GM12878 (cell line): ENCODE measurements around the gene TEKT2.

Experiments
- DPF2 ChIP-seq: fragments of 450-650 bp; IDR thresholded peaks from 2 replicates; pipeline ENCODE4 v1.6.1; 2017; ENCODE audit warnings: mild to moderate bottlenecking
- ETV6 ChIP-seq, 2 experiments: fragments of 450-650 bp in 1 of 2; IDR thresholded peaks in 1 of 2; conservative IDR thresholded peaks in 1 of 2; 2 replicates each; pipeline ENCODE4 v1.6.1; 2014; ENCODE audit warnings: antibody characterized with exemption in 1 of 2, borderline replicate concordance in 1 of 2, low read depth in 1 of 2, mild to moderate bottlenecking in 1 of 2, moderate library complexity in 1 of 2
- FOXK2 ChIP-seq: fragments of 450-650 bp; IDR thresholded peaks from 2 replicates; pipeline ENCODE4 v1.6.1; 2017; ENCODE audit warnings: mild to moderate bottlenecking, moderate library complexity
- HDAC2 ChIP-seq: fragments of 200-600 bp; sonication (generic); IDR thresholded peaks from 2 replicates; pipeline ENCODE4 v1.6.1; 2017
- NBN ChIP-seq: fragments of 450-650 bp; IDR thresholded peaks from 2 replicates; pipeline ENCODE4 v1.6.1; 2016
- NFIC ChIP-seq: IDR thresholded peaks from 2 replicates; pipeline ENCODE4 v1.6.1; 2012; ENCODE audit warnings: low read depth, mild to moderate bottlenecking, inconsistent platforms, low read length, moderate library complexity
- NR2C2 ChIP-seq: IDR thresholded peaks from 2 replicates; pipeline ENCODE4 v1.6.1; 2011; ENCODE audit warnings: borderline replicate concordance, low read depth; ENCODE audit not compliant: control insufficient read depth, insufficient read length
- POLR2AphosphoS5 ChIP-seq: IDR thresholded peaks from 2 replicates; pipeline ENCODE4 v1.6.1; 2011; ENCODE audit warnings: mild to moderate bottlenecking, low read length, inconsistent platforms
- SIX5 ChIP-seq: IDR thresholded peaks from 2 replicates; pipeline ENCODE4 v1.6.1; 2011; ENCODE audit warnings: mild to moderate bottlenecking, low read depth, low read length, moderate library complexity; ENCODE audit not compliant: severe bottlenecking
- SUZ12 ChIP-seq: fragments of 200-600 bp; sonication (generic); IDR thresholded peaks from one replicate; pipeline ENCODE4 v1.6.1; 2018; ENCODE audit warnings: antibody characterized with exemption, mild to moderate bottlenecking; ENCODE audit not compliant: unreplicated experiment
- TF ChIP-seq, protein P1 (sequence below): IDR thresholded peaks from 2 replicates; pipeline ENCODE4 v1.6.1; 2011; ENCODE audit warnings: low read depth, low read length, improper control_type of control experiment, borderline replicate concordance
- TF ChIP-seq, protein P2 (sequence below): IDR thresholded peaks from 2 replicates; pipeline ENCODE4 v1.6.1; 2012; ENCODE audit warnings: mild to moderate bottlenecking, low read depth, low read length
- TF ChIP-seq, protein P3 (sequence below), 3 experiments: IDR thresholded peaks in 2 of 3; conservative IDR thresholded peaks in 1 of 3; 2 replicates each; pipeline ENCODE4 v1.5.1; 2011; ENCODE audit warnings: low read depth in 3 of 3, low read length in 3 of 3, mild to moderate bottlenecking in 3 of 3, control low read depth in 2 of 3, moderate library complexity in 2 of 3, inconsistent platforms in 1 of 3, mixed read lengths in 1 of 3; ENCODE audit not compliant: control insufficient read depth in 2 of 3, insufficient read depth in 1 of 3; ENCODE audit errors: extremely low read depth in 1 of 3
- TF ChIP-seq, protein P4 (sequence below): IDR thresholded peaks from 2 replicates; pipeline ENCODE4 v1.6.1; 2011; ENCODE audit warnings: borderline replicate concordance, low read depth, mild to moderate bottlenecking, moderate library complexity, low read length; ENCODE audit not compliant: insufficient read depth, poor library complexity, severe bottlenecking

DNA sequence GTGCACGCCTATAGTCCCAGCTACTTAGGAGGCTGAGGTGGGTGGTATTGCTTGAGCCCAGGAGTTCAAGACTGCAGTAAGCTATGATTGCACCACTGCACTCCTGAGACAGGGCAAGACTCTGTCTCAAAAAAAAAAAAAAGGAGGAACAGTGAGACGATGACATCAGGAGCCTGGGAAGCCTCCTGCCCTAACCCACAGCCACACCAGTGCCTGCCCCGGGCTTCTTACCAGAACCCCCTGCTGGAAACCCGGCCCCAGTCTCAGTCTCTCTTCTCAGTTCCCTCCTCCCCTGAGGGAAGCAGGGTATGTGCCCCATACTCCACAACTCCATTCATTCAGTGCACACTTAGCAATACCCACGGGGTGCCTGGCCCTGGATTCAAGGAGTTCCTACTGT, 32.0 kb downstream of the TEKT2 start:
- TF ChIP-seq, protein P1, sequence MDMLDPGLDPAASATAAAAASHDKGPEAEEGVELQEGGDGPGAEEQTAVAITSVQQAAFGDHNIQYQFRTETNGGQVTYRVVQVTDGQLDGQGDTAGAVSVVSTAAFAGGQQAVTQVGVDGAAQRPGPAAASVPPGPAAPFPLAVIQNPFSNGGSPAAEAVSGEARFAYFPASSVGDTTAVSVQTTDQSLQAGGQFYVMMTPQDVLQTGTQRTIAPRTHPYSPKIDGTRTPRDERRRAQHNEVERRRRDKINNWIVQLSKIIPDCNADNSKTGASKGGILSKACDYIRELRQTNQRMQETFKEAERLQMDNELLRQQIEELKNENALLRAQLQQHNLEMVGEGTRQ = no peak
- TF ChIP-seq POLR2AphosphoS5 = no peak
- TF ChIP-seq ETV6 (conservative IDR thresholded peaks at IDR 0.05 in 1 of 2, IDR thresholded peaks at IDR 0.05 in 1 of 2; ENCODE audit: borderline replicate concordance in 1 of 2, low read depth in 1 of 2) = no peak
- TF ChIP-seq HDAC2 = no peak
- TF ChIP-seq, protein P2, sequence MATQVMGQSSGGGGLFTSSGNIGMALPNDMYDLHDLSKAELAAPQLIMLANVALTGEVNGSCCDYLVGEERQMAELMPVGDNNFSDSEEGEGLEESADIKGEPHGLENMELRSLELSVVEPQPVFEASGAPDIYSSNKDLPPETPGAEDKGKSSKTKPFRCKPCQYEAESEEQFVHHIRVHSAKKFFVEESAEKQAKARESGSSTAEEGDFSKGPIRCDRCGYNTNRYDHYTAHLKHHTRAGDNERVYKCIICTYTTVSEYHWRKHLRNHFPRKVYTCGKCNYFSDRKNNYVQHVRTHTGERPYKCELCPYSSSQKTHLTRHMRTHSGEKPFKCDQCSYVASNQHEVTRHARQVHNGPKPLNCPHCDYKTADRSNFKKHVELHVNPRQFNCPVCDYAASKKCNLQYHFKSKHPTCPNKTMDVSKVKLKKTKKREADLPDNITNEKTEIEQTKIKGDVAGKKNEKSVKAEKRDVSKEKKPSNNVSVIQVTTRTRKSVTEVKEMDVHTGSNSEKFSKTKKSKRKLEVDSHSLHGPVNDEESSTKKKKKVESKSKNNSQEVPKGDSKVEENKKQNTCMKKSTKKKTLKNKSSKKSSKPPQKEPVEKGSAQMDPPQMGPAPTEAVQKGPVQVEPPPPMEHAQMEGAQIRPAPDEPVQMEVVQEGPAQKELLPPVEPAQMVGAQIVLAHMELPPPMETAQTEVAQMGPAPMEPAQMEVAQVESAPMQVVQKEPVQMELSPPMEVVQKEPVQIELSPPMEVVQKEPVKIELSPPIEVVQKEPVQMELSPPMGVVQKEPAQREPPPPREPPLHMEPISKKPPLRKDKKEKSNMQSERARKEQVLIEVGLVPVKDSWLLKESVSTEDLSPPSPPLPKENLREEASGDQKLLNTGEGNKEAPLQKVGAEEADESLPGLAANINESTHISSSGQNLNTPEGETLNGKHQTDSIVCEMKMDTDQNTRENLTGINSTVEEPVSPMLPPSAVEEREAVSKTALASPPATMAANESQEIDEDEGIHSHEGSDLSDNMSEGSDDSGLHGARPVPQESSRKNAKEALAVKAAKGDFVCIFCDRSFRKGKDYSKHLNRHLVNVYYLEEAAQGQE = no peak
- TF ChIP-seq NBN = no peak
- TF ChIP-seq, protein P3, sequence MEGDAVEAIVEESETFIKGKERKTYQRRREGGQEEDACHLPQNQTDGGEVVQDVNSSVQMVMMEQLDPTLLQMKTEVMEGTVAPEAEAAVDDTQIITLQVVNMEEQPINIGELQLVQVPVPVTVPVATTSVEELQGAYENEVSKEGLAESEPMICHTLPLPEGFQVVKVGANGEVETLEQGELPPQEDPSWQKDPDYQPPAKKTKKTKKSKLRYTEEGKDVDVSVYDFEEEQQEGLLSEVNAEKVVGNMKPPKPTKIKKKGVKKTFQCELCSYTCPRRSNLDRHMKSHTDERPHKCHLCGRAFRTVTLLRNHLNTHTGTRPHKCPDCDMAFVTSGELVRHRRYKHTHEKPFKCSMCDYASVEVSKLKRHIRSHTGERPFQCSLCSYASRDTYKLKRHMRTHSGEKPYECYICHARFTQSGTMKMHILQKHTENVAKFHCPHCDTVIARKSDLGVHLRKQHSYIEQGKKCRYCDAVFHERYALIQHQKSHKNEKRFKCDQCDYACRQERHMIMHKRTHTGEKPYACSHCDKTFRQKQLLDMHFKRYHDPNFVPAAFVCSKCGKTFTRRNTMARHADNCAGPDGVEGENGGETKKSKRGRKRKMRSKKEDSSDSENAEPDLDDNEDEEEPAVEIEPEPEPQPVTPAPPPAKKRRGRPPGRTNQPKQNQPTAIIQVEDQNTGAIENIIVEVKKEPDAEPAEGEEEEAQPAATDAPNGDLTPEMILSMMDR (IDR thresholded peaks at IDR 0.05 in 2 of 3, conservative IDR thresholded peaks at IDR 0.05 in 1 of 3; ENCODE audit: control insufficient read depth in 2 of 3, extremely low read depth in 1 of 3, insufficient read depth in 1 of 3, low read depth in 3 of 3, low read length in 3 of 3) = no peak
- TF ChIP-seq NR2C2 = no peak
- TF ChIP-seq DPF2 = no peak
- TF ChIP-seq, protein P4, sequence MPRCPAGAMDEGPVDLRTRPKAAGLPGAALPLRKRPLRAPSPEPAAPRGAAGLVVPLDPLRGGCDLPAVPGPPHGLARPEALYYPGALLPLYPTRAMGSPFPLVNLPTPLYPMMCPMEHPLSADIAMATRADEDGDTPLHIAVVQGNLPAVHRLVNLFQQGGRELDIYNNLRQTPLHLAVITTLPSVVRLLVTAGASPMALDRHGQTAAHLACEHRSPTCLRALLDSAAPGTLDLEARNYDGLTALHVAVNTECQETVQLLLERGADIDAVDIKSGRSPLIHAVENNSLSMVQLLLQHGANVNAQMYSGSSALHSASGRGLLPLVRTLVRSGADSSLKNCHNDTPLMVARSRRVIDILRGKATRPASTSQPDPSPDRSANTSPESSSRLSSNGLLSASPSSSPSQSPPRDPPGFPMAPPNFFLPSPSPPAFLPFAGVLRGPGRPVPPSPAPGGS = no peak
- TF ChIP-seq SIX5 = no peak
- TF ChIP-seq NFIC = no peak
- no peak for TF ChIP-seq SUZ12
- no peak for TF ChIP-seq FOXK2
